Activated CD8-positive, alpha-beta memory T cell treated with anti-CD3 and anti-CD28 coated beads for 4 hours (primary cell): ENCODE measurements around the gene RSAD2.

ENCODE experiments used
- DNase-seq, 2 donors: peaks; one replicate each; pipeline ENCODE4 v3.0.0-alpha.2; 2020; ENCODE audit warnings: low read depth in 2 of 2

The RSAD2 gene

GRCh38 chr2:6945087-6945813 lies 67.7 kb downstream of the RSAD2 start:
- no peak for DNase-seq

DNA sequence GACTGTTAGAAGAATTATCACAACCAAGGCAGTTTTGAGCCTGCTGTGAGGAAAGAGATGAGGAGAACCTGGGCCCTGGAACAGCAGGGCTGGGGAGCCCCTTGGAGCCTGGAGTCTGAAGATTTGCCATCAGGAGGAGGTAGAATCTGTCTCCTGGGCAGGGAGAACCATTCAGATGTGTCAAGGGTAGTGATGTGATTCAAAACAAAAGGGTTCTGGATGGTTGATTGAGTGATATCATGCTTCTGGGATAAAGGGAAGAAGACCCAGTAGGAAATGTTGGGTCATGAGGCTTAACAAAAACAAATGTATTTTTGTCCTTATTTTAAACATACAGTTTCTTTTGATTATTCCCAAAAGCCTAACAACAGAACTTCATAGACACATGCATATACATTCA lies 68.2 kb downstream of the RSAD2 start:
- DNase-seq = no peak

DNA sequence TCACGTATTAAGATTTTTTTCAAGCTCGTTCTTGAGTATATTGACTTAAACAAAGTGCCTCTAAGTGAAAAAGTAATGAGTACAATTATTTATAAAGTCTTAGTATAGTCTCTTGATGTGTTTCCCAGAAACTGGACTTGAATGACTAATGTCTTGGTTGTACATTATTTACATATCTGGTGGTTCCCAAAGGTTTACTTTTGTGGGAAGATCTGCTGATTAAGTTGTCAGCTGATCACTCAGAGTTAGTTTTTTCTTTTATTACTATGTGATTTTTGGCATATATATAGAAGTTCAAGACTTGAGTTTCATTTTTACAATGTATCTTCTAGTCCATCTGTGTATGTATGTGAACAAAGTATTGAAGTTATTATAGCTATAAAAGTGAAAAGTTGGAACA lies 69.1 kb downstream of the RSAD2 start:
- no peak for DNase-seq
